Esophagus mucosa (tissue), 1 donor: ENCODE results near the gene MYH9. TPM values are rescaled to one million over a fixed set of nuclear protein-coding genes. Genes with fewer than 3 reads are reported as not detected.

Source experiments
- ATAC-seq: fragments of 200-7000 bp; cut with Tn5 transposase; one replicate; pipeline ENCODE4 v1.9.1; 2020
- total RNA-seq: library from RNA; stranded (reverse); gene quantifications from one replicate; pipeline ENCODE4 v1.2.4, GENCODE V29; 2023
- donor health status: DM: yes; HTN: yes; CAD: no.

MYH9 gene
- total RNA-seq, 1 donor from 2014 or later, result 487 TPM

GRCh38 chr22:36329254-36330078, 58.3 kb downstream of the MYH9 start:
- ATAC-seq, result peak; percentile 49

GRCh38 chr22:36328635-36329253, 59.0 kb downstream of the MYH9 start:
- ATAC-seq, result peak; percentile 50

GRCh38 chr22:36327922-36328551, 59.7 kb downstream of the MYH9 start:
- no peak for ATAC-seq

GRCh38 chr22:36326178-36327161, 61.3 kb downstream of the MYH9 start:
- no peak for ATAC-seq

GRCh38 chr22:36325154-36326031, 62.4 kb downstream of the MYH9 start:
- ATAC-seq, result peak; percentile 71

GRCh38 chr22:36324414-36324813, 63.4 kb downstream of the MYH9 start:
- no peak for ATAC-seq

GRCh38 chr22:36323855-36324331, 63.9 kb downstream of the MYH9 start:
- peak; percentile 3 for ATAC-seq

GRCh38 chr22:36323182-36323854, 64.4 kb downstream of the MYH9 start:
- peak; percentile 65 for ATAC-seq

- ATAC-seq, result no peak
Observed at GRCh38 chr22:36322602-36322915, 65.2 kb downstream of the MYH9 start.

GRCh38 chr22:36321797-36322601, 65.8 kb downstream of the MYH9 start:
- ATAC-seq, result no peak

GRCh38 chr22:36320553-36320952, 67.2 kb downstream of the MYH9 start:
- ATAC-seq, result no peak

GRCh38 chr22:36319595-36320497, 67.9 kb downstream of the MYH9 start:
- ATAC-seq, result no peak

GRCh38 chr22:36318442-36318841, 69.3 kb downstream of the MYH9 start:
- ATAC-seq, result no peak

GRCh38 chr22:36317658-36318271, 70.0 kb downstream of the MYH9 start:
- ATAC-seq, result peak; percentile 58

GRCh38 chr22:36316419-36316818, 71.3 kb downstream of the MYH9 start:
- no peak for ATAC-seq

- ATAC-seq, result no peak
Observed at GRCh38 chr22:36315325-36315724, 72.4 kb downstream of the MYH9 start.

GRCh38 chr22:36311386-36312085, 76.2 kb downstream of the MYH9 start:
- ATAC-seq, result peak; percentile 59

- ATAC-seq, result no peak
Observed at GRCh38 chr22:36308880-36309279, 78.9 kb downstream of the MYH9 start.
